ENCODE results near the gene DCC.

Gene DCC

GRCh38 chr18:52596748-52597435 is 256.9 kb downstream of the DCC start:
- H3K27ac ChIP-seq (ENCODE audit: low read length) = no peak overlapping the region
- no peaks in the 10 kb centered on the region for H3K9me2 ChIP-seq (replicated peaks; ENCODE audit: insufficient read depth, low read length)
- no peak overlapping the region for H3K9ac ChIP-seq (ENCODE audit: low read length)
- H3K4me1 ChIP-seq (ENCODE audit: low read length) = no peaks in the 10 kb centered on the region
- no peaks in the 10 kb centered on the region for H4K20me1 ChIP-seq (ENCODE audit: insufficient read depth, low read length)
- no peaks in the 10 kb centered on the region for H3K36me3 ChIP-seq (replicated peaks; ENCODE audit: insufficient read depth, low read length)
- H3K79me2 ChIP-seq (ENCODE audit: low read length) = no peaks in the 10 kb centered on the region
- no peak overlapping the region for H2AFZ ChIP-seq (ENCODE audit: low read length)
- no peaks in the 10 kb centered on the region for H3K9me3 ChIP-seq (replicated peaks; ENCODE audit: insufficient read depth, low read length)
- no peaks in the 10 kb centered on the region for H3F3A ChIP-seq (ENCODE audit: insufficient read depth, low read length)
- H3K27me3 ChIP-seq (replicated peaks; ENCODE audit: insufficient read depth, low read length) = no peaks in the 10 kb centered on the region
- no peak for DNase-seq
- no peak overlapping the region for H3K4me2 ChIP-seq (ENCODE audit: low read depth, low read length)
- H3K4me3 ChIP-seq (ENCODE audit: low read length) = no peak overlapping the region
- TF ChIP-seq EZH2 (optimal IDR thresholded peaks at IDR 0.05; ENCODE audit: low read depth, low read length) (no peak), EZH2phosphoT487 (IDR thresholded peaks at IDR 0.05; ENCODE audit: low read length) (no peak), CTCF (IDR thresholded peaks at IDR 0.05; ENCODE audit: low read length) (no peak)

- TF ChIP-seq EZH2phosphoT487 (IDR thresholded peaks at IDR 0.05; ENCODE audit: low read length) (no peak), CTCF (IDR thresholded peaks at IDR 0.05; ENCODE audit: low read length) (no peak)
- H3K4me3 ChIP-seq (ENCODE audit: low read length) = no peak overlapping the region
- no peaks in the 10 kb centered on the region for H3K9me3 ChIP-seq (replicated peaks; ENCODE audit: insufficient read depth, low read length)
- no peaks in the 10 kb centered on the region for H3F3A ChIP-seq (ENCODE audit: insufficient read depth, low read length)
- no peak overlapping the region for H3K4me2 ChIP-seq (ENCODE audit: low read depth, low read length)
- H3K4me1 ChIP-seq (ENCODE audit: low read length) = no peaks in the 10 kb centered on the region
- H4K20me1 ChIP-seq (ENCODE audit: insufficient read depth, low read length) = no peaks in the 10 kb centered on the region
- no peaks in the 10 kb centered on the region for H3K79me2 ChIP-seq (ENCODE audit: low read length)
- H3K36me3 ChIP-seq (replicated peaks; ENCODE audit: insufficient read depth, low read length) = no peaks in the 10 kb centered on the region
- no peak overlapping the region for H3K9ac ChIP-seq (ENCODE audit: low read length)
- no peaks in the 10 kb centered on the region for H3K27me3 ChIP-seq (replicated peaks; ENCODE audit: insufficient read depth, low read length)
- H3K27ac ChIP-seq (ENCODE audit: low read length) = no peak overlapping the region
- no peak for DNase-seq
- H3K9me2 ChIP-seq (replicated peaks; ENCODE audit: insufficient read depth, low read length) = no peaks in the 10 kb centered on the region
- no peak overlapping the region for H2AFZ ChIP-seq (ENCODE audit: low read length)
Measured at GRCh38 chr18:52598921-52599320, 258.9 kb downstream of the DCC start.

- Histone ChIP-seq H3K36me3 (replicated peaks; ENCODE audit: insufficient read depth, low read length) (no peaks in the 10 kb centered on the region), H4K20me1 (ENCODE audit: insufficient read depth, low read length) (no peaks in the 10 kb centered on the region), H3F3A (ENCODE audit: insufficient read depth, low read length) (no peaks in the 10 kb centered on the region), H3K27me3 (replicated peaks; ENCODE audit: insufficient read depth, low read length) (no peaks in the 10 kb centered on the region), H3K4me1 (ENCODE audit: low read length) (no peaks in the 10 kb centered on the region), H3K9me2 (replicated peaks; ENCODE audit: insufficient read depth, low read length) (no peaks in the 10 kb centered on the region), H2AFZ (ENCODE audit: low read length) (no peak overlapping the region), H3K79me2 (ENCODE audit: low read length) (no peaks in the 10 kb centered on the region), H3K9ac (ENCODE audit: low read length) (no peak overlapping the region), H3K9me3 (replicated peaks; ENCODE audit: insufficient read depth, low read length) (no peaks in the 10 kb centered on the region), H3K4me3 (ENCODE audit: low read length) (no peak overlapping the region), H3K27ac (ENCODE audit: low read length) (no peak overlapping the region), H3K4me2 (ENCODE audit: low read depth, low read length) (no peak overlapping the region)
- no peak for DNase-seq
- TF ChIP-seq EZH2phosphoT487 (IDR thresholded peaks at IDR 0.05; ENCODE audit: low read length) (no peak), CTCF (IDR thresholded peaks at IDR 0.05; ENCODE audit: low read length) (no peak), EZH2 (optimal IDR thresholded peaks at IDR 0.05; ENCODE audit: low read depth, low read length) (no peak)
Measured at GRCh38 chr18:52602820-52603219, 262.8 kb downstream of the DCC start.

All from MM.1S (cell line).